ENCODE results near the gene PRG3.
"Not testable (repeated sequence)": the region's sequence is repeated elsewhere in the genome, so short reads cannot be mapped to it uniquely, and the experiment has no call there.

Gene PRG3

GRCh38 chr11:57386178-57386940, 5.4 kb upstream of the PRG3 start:
- DNase-seq, result peak; percentile 59

GRCh38 chr11:57379732-57380131, 1.2 kb downstream of the PRG3 start:
- no peak for DNase-seq

GRCh38 chr11:57378186-57378585, 2.8 kb downstream of the PRG3 start:
- no peak for DNase-seq

GRCh38 chr11:57377107-57377506, 3.8 kb downstream of the PRG3 start:
- DNase-seq, result no peak

GRCh38 chr11:57376095-57377090, 4.6 kb downstream of the PRG3 start:
- DNase-seq, result no peak

- no peak for DNase-seq
Measured at GRCh38 chr11:57375490-57375889, 5.5 kb downstream of the PRG3 start.

- DNase-seq, result no peak
Measured at GRCh38 chr11:57374966-57375365, 6.0 kb downstream of the PRG3 start.

- no peak for DNase-seq
Measured at GRCh38 chr11:57373146-57373545, 7.8 kb downstream of the PRG3 start.

GRCh38 chr11:57370941-57371340, 10.0 kb downstream of the PRG3 start:
- no peak for DNase-seq

- DNase-seq, result no peak
Measured at GRCh38 chr11:57370251-57370650, 10.7 kb downstream of the PRG3 start.

- no peak for DNase-seq
Measured at GRCh38 chr11:57368845-57369232, 12.1 kb downstream of the PRG3 start.

GRCh38 chr11:57368106-57368844, 12.7 kb downstream of the PRG3 start:
- peak; percentile 27 for DNase-seq

- no peak for DNase-seq
Measured at GRCh38 chr11:57364851-57365660, 15.9 kb downstream of the PRG3 start.

- DNase-seq, result no peak
Measured at GRCh38 chr11:57363131-57364080, 17.5 kb downstream of the PRG3 start.

- no peak for DNase-seq
Measured at GRCh38 chr11:57361926-57362325, 19.0 kb downstream of the PRG3 start.

GRCh38 chr11:57361420-57361819, 19.5 kb downstream of the PRG3 start:
- DNase-seq, result not testable (repeated sequence)

GRCh38 chr11:57360991-57361390, 20.0 kb downstream of the PRG3 start:
- no peak for DNase-seq

- no peak for DNase-seq
Measured at GRCh38 chr11:57359896-57360690, 20.9 kb downstream of the PRG3 start.

- DNase-seq, result no peak
Measured at GRCh38 chr11:57359396-57359795, 21.6 kb downstream of the PRG3 start.

- no peak for DNase-seq
Measured at GRCh38 chr11:57358991-57359390, 22.0 kb downstream of the PRG3 start.
